Right lobe of liver (tissue), 4 donors: Measurements from ENCODE around the gene FAM219A.

Experiments
- CTCF ChIP-seq, 4 donors: fragments of 200-600 bp in 3 of 4; fragments of 450-650 bp in 1 of 4; IDR thresholded peaks; one replicate each; pipeline versions ENCODE4 v1.5.1 to v1.8.0; 2016 to 2022; ENCODE audit warnings: antibody characterized with exemption in 4 of 4, mild to moderate bottlenecking in 2 of 4
- POLR2A ChIP-seq: fragments of 450-650 bp; IDR thresholded peaks from one replicate; pipeline ENCODE4 v1.6.1; 2017; ENCODE audit warnings: antibody characterized with exemption, mild to moderate bottlenecking
- donor health status: DM: no; HTN: no; CAD: no.
- donor health status: DM: no; HTN: no; CAD: no.
- donor health status: DM: no; HTN: yes; CAD: no.

DNA sequence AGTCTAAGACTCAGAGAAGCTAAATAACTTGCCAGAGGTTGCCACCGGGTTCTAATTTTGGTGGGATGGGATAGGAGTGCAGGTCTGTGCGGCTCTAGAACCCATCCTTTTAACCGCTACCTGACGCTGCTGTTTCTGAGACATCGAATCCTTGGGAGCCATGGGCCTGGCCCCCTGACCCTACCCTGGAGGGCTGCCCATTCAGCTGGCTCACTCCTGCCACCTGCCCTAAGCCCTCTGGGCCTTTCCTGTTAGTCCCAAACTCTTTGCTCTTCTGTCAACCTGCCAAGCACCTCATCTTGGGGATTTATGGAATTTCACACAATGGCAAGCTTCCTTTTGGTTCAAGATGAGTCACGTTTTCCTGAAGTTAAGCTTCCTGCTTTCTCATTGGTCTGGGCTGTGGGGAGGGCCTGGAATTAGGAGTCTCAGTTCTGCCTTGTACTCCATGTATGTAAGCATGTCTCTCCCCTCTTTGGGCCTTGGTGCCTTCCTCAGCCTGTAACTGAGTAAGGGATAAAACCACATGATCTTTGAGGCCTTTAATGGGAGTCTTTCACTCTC is 37.9 kb upstream of the FAM219A start:
- TF ChIP-seq CTCF (IDR thresholded peaks at IDR 0.05) (no peak), POLR2A (no peak)
